Thoracic aorta (tissue), 2 donors: ENCODE results near the gene C1orf232. TPM values are rescaled to one million over a fixed set of nuclear protein-coding genes. Genes with fewer than 3 reads are reported as not detected.

ENCODE experiments used
- ATAC-seq: fragments of 150-250 bp; one replicate; pipeline ENCODE4 v1.8.0; 2017; ENCODE audit warnings: low read depth; ENCODE audit not compliant: insufficient number of reproducible peaks, low FRiP score
- DNase-seq: peaks from one replicate; pipeline ENCODE4 v3.0.0-alpha.2; 2020; ENCODE audit warnings: low spot score
- H3K27ac ChIP-seq, 2 donors: fragments of 200-600 bp; sonication (generic); 1 replicate in 1 of 2; 2 replicates in 1 of 2; pipeline ENCODE4 v1.5.1; 2016; ENCODE audit warnings: mild to moderate bottlenecking in 2 of 2, moderate library complexity in 2 of 2
- H3K27me3 ChIP-seq: fragments of 200-600 bp; sonication (generic); replicated peaks from 2 replicates; pipeline ENCODE4 v1.6.0; 2016; ENCODE audit warnings: mild to moderate bottlenecking; ENCODE audit not compliant: insufficient read depth
- H3K36me3 ChIP-seq: fragments of 200-600 bp; sonication (generic); one replicate; pipeline ENCODE4 v1.5.1; 2016
- H3K4me1 ChIP-seq, 2 donors: fragments of 200-600 bp; sonication (generic); 1 replicate in 1 of 2; 2 replicates in 1 of 2; pipeline versions ENCODE4 v1.5.1 to v1.6.0; 2016; ENCODE audit warnings: low read depth in 2 of 2, mild to moderate bottlenecking in 1 of 2; ENCODE audit not compliant: control insufficient read depth in 1 of 2
- H3K4me3 ChIP-seq: fragments of 200-600 bp; sonication (generic); 2 replicates; pipeline ENCODE4 v1.5.1; 2016; ENCODE audit warnings: mild to moderate bottlenecking
- H3K9me3 ChIP-seq: fragments of 200-600 bp; sonication (generic); 2 replicates; pipeline ENCODE4 v1.5.1; 2016
- CTCF ChIP-seq: fragments of 200-600 bp; sonication (generic); IDR thresholded peaks from one replicate; pipeline ENCODE4 v1.5.1; 2019; ENCODE audit warnings: antibody characterized with exemption
- total RNA-seq, 2 donors: library from RNA; depleted of rRNA; stranded (reverse); fragments of >200 nt; gene quantifications; one replicate each; pipeline versions ENCODE4 v1.1.0 to v1.2.3, GENCODE V29; 2016

Gene C1orf232
- total RNA-seq, 2 donors from 2014 or later, result not detected

- H3K4me1 ChIP-seq, result peaks cover 0 to 4% of the 10 kb centered on the region in 2 donors
These were observed 41.3 kb downstream of the C1orf232 start for GRCh38 chr1:26127235-26128163.

GRCh38 chr1:26126321-26127084, 42.3 kb downstream of the C1orf232 start:
- no peak for ATAC-seq
- DNase-seq, result no peak
- H3K4me1 ChIP-seq, result peaks cover 3 to 4% of the 10 kb centered on the region in 2 donors

More at GRCh38 chr1:26127235-26128163, 41.3 kb downstream of the C1orf232 start:
- ATAC-seq (no peak), DNase-seq (no peak)
- peaks cover 4% of the 10 kb centered on the region for H3K36me3 ChIP-seq
- no peaks in the 10 kb centered on the region for H3K27me3 ChIP-seq
- H3K9me3 ChIP-seq, result no peaks in the 10 kb centered on the region
- no peak for TF ChIP-seq CTCF
- H3K27ac ChIP-seq, result no peak overlapping the region
- peak overlapping the region; percentile 3 for H3K4me3 ChIP-seq

GRCh38 chr1:26125946-26126320, 42.8 kb downstream of the C1orf232 start:
- TF ChIP-seq CTCF, result no peak
- no peak for ATAC-seq
- H3K27me3 ChIP-seq, result no peaks in the 10 kb centered on the region
- H3K36me3 ChIP-seq, result peaks cover 4% of the 10 kb centered on the region
- no peak for DNase-seq
- H3K4me3 ChIP-seq, result no peak overlapping the region
- H3K9me3 ChIP-seq, result no peaks in the 10 kb centered on the region
- H3K4me1 ChIP-seq, result peaks cover 4 to 7% of the 10 kb centered on the region in 2 donors
- H3K27ac ChIP-seq, result no peak overlapping the region

More at GRCh38 chr1:26126321-26127084, 42.3 kb downstream of the C1orf232 start:
- Histone ChIP-seq H3K27me3 (no peaks in the 10 kb centered on the region), H3K9me3 (no peaks in the 10 kb centered on the region), H3K36me3 (peaks cover 4% of the 10 kb centered on the region), H3K27ac (no peak overlapping the region), H3K4me3 (no peak overlapping the region)
- TF ChIP-seq CTCF, result no peak

GRCh38 chr1:26125382-26125781, 43.4 kb downstream of the C1orf232 start:
- DNase-seq, result no peak
- H3K4me3 ChIP-seq, result no peak overlapping the region
- no peak overlapping the region for H3K27ac ChIP-seq

More at GRCh38 chr1:26125382-26125781, 43.4 kb downstream of the C1orf232 start:
- no peak for ATAC-seq
- TF ChIP-seq CTCF, result no peak
- peaks cover 4% of the 10 kb centered on the region for H3K36me3 ChIP-seq
- peaks cover 4 to 7% of the 10 kb centered on the region in 2 donors for H3K4me1 ChIP-seq
- no peaks in the 10 kb centered on the region for H3K9me3 ChIP-seq
- no peaks in the 10 kb centered on the region for H3K27me3 ChIP-seq
